HG02938 (cell line): ENCODE results near the gene TBCCD1.

Experiments
- ATAC-seq: cut with Tn5 transposase; IDR thresholded peaks from one replicate; pipeline ENCODE4 v1.9.1; 2021; ENCODE audit warnings: mild to moderate bottlenecking, moderate library complexity; ENCODE audit not compliant: unreplicated experiment

Gene TBCCD1

DNA sequence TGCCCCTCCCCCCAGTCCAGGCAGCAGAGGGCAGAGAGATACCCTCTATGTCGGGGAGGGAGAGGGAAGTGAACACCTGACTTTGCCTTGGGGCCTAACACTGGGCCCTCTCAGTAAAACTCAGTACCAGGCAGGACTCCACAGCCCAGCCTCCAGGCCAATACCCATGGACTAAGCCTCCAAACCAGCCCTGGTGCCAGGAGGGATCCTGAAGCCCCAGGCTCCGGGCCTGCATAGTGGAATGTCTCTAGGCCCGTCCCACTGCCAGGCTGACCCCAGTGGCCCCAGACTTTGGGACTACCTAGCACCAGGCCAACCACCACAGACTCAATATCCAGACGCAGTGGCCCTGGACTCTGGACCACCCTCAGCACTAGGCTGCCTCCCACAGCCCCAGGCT, 69.5 kb downstream of the TBCCD1 start:
- no peak for ATAC-seq

DNA sequence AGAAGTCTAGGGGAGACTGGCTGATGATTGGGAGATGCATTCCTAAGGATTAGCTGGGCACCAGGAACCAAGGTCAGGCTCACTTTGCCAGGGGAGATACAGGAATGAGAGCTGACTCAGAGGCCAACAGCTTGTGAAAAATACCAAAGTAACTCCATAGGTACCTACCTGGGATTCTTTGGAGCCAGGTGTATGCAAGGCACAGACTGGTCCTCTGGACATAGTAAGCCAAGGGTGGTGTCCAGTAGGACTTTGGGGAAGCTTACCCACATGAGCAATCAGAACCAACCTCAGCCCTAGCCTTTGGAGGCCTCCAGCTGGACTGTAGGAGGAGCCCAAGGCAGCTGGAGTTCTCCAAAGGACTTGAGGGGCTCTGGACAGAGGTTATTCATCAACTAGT, 70.5 kb downstream of the TBCCD1 start:
- no peak for ATAC-seq
